IPS-18c (cell line): ENCODE data around the gene EFCAB10.
A peak's percentile ranks its signal among the peaks of the same experiment; 100 is the strongest.
"Not testable (repeated sequence)": the region's sequence is repeated elsewhere in the genome, so short reads cannot be mapped to it uniquely, and the experiment has no call there.

Source experiments
- H3K4me3 ChIP-seq: 2 replicates; pipeline ENCODE4 v1.7.0; 2013; ENCODE audit warnings: low read depth, mild to moderate bottlenecking, low read length, moderate library complexity; ENCODE audit not compliant: insufficient read depth
- H3K9me3 ChIP-seq: one replicate; pipeline ENCODE4 v1.6.1; 2013; ENCODE audit warnings: mild to moderate bottlenecking, low read length, moderate library complexity; ENCODE audit not compliant: control insufficient read depth, insufficient read depth

EFCAB10 gene

DNA sequence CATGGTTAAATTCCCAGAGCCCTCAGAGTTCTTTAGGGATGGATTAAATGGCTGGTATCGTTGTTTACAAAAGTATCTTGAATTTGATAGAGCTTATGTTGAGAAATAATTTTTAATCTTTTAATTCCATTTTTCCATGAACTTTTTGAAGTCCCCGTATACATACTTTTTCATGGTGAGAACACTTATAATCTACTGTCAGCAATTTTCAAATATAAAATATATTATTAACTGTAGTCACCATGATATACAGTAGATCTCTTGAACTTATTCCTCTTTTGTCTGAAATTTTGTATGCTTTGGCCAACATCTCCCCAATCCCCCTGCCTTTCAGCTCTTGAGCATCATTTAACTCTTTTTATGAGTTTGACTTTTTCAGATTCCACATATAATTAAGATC lies 9.4 kb downstream of the EFCAB10 start:
- H3K4me3 ChIP-seq, result no peak overlapping the region
- no peaks in the 10 kb centered on the region for H3K9me3 ChIP-seq

DNA sequence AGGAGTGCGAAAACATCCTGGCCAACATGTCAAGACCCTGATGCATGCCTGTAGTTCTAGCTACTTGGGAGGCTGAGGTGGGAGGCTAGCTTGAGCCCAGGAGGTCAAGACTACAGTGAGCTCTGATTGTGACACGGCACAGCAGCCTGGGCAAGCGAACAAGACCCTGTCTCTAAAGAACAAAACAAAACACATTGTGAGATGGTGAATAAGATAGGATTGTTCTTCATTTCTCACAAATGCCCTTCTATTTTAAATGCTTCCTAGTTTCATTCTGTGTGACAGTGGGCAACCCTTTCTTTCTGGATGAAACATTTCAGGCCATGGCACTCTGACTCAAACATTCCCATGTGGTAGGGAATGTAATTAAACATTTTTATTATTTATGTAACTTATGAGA lies 13.5 kb downstream of the EFCAB10 start:
- Histone ChIP-seq H3K4me3 (no peak overlapping the region), H3K9me3 (no peaks in the 10 kb centered on the region)

DNA sequence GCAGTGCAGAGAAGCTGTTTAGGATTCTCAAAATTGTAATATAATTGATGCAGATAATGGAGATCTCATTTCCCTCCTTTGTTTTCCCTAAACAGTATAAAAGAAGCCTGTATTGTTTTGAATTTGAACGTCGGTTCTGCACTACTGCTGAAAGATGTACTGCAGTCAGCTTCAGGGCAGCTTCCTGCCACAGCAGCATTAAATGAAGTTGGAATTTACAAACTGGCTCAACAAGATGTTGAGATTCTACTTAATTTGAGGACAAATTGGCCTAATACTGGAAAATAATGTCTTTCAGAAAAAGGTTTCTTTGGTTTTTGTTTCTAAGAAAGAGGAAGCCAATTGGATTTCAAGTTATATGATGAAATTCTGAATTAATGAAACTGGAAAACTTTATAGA lies 14.3 kb downstream of the EFCAB10 start:
- H3K4me3 ChIP-seq, result no peak overlapping the region
- H3K9me3 ChIP-seq, result no peaks in the 10 kb centered on the region

DNA sequence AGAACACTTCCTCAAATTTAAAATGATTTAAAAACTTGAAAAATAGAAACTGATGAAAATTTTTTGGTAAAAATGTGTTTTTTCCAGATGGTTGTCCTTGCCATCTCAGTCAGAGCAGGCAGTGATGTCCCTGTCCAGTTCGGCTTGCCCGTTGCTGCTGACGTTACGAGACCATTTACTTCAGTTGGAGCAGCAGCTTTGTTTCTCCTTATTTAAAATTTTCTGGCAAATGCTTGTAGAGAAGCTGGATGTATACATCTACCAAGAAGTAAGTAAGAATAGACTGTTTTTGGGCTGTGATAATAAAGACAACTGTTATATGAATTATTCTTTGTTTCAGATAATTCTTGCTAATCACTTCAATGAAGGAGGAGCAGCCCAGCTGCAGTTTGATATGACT lies 16.1 kb downstream of the EFCAB10 start:
- Histone ChIP-seq H3K4me3 (no peak overlapping the region), H3K9me3 (no peaks in the 10 kb centered on the region)

DNA sequence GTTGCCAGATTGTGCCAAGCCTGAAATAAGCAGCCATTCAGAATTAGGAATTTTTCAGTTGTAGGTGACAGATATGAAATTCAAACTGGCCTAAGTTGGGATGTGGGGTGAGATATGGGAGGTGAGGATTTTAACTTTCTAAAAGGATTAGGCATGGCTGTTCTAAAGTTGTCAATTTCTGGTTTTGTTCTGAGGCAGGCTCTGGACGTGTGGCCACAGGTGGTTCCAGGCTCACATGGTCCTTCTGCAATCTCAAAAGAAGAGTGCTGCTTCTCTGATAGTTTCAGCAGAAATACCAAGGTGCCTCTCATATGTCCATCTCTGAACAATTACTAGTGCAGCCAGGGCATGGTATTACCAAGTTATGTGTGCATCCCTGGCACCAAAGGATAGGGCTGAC lies 21.4 kb downstream of the EFCAB10 start:
- no peak overlapping the region for H3K4me3 ChIP-seq
- H3K9me3 ChIP-seq, result no peaks in the 10 kb centered on the region

DNA sequence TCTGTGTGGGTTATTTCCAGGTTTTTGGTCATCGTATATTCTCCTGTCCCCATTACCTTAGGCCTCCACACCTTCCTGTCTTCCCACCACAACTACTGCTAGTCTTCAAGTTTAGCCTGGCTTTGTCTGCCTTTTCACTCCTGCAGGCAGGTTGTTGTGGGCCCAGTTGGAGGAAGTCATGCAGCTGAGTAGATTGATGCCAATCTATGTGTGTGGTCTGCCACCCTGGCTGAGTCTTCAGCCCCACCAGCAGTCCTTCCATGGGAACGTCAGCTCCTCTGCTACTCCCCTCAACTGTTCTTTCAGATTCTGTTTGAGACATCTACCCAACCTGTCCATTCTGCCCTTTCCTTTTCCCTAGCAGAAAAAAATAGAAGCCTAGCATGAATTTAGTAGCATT lies 43.0 kb downstream of the EFCAB10 start:
- Histone ChIP-seq H3K9me3 (no peaks in the 10 kb centered on the region), H3K4me3 (no peak overlapping the region)

DNA sequence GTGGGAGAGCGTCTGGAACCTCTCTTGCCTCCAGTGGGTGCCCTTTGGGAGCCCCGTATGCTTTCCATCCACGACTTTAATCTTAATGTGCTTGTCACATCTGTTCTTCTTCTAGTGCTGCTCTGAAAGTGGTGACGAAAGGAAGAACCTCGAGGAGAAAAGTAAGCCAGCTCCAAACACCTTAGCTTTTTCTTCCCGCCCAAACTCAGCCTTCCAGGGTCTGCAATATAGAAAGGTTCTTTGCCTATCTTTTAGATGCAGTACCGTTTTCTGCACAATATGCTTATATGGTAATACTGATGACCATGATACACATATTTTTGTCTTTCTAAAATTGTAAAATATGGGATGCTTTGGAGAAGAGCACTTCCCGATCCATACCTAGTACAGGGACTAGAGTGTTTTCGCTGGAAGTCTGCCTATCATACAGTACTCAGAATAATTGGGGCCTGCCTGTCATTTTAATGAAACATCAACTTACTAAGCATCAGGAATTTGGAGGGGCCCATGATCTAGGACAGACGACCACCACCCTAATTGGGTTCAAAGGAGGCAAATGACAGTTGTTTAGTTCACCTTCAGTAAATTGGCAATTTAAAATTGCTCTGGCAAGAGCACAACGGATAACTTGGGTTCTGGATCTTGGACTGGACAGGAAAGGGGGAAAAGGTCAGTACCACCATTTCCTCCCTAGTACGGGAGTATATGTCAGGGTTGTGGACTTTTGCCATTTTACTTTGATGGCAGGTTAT lies 48.4 kb downstream of the EFCAB10 start:
- Histone ChIP-seq H3K9me3 (no peaks in the 10 kb centered on the region), H3K4me3 (peak overlapping the region; percentile 94)

DNA sequence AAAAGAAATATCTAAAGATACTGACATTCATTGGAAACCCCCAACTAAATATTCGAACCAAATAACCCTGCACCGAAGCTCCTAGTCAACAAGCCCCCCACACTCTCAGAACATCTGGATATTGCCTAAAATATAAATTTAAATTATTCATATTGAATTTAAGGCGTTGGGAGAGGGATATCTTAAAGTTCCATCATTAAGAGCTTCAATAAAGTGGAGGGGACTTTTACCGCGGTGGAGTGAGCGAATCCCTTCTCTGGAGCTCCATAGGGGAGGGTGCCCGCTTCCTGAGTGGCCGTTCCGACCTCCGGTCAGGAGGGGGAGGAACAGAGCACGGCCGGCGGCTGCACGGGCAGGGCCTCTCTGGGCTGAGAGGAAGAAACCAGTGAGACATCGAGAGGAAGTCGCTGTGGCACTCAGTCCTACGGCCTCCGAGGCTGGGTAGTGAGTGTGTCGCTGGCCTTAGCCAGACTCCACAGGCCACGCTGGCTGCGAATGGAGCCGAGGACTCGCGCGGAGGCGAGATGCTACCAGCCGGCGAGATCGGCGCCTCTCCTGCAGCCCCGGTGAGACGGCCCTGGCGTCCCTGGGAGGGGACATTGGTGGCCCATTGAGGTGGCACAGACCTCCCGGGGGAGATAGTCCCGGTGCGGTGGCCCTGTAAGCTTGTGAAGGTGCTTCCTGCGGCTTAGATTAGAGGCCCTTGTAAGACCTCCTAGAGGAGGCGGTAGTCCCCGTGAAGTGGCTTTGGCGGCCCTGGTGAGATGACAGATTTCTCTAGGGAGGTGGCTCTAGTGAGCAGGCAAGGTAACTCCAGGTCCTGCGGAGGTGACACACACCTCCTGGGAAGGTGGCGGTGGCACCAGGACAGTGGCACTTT lies 49.3 kb downstream of the EFCAB10 start, which contains the start of gene RINT1:
RINT1 (plus strand) TSS at position 410 of the 880 bp plus-strand sequence; CDS start at position 525, 115 bp downstream.
- H3K9me3 ChIP-seq, result no peaks in the 10 kb centered on the region
- H3K4me3 ChIP-seq, result peak within 1 kb of the TSS; percentile 94

DNA sequence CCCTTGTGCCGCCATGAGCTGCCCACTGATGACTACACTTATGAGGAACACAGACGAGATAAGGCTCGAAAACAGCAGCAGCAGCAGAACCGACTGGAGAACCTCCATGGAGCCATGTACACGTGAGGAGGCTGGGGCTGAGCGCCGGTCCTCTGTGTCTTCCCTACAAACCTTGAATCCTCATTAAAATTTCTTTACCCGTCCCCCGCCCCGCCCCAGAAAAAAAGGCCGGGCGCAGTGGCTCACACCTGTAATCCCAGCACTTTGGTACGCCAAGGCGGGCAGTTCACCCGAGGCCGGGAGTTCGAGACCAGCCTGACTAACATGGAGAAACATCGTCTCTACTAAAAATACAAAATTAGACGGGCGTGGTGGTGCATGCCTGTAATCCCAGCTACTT lies 50.7 kb downstream of the EFCAB10 start:
- no peak overlapping the region for H3K4me3 ChIP-seq
- no peaks in the 10 kb centered on the region for H3K9me3 ChIP-seq

DNA sequence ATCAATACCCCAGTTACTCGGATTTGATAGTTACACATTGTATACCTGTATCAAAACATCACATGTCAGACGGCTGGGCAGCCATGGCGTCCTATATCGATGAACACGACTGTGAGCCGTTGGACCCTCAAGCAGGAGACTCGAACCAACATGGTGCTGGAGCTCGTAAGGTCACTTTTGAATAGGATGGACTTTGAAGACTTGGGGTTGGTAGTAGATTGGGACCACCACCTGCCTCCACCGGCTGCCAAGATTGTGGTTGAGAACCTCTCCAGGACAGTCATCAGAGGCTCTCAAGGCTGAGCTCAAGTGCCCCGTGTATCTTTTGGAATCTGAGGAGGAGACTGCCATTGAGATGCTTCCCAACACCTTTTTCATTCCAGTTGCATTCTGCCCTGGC lies 51.2 kb downstream of the EFCAB10 start:
- no peaks in the 10 kb centered on the region for H3K9me3 ChIP-seq
- H3K4me3 ChIP-seq, result no peak overlapping the region

DNA sequence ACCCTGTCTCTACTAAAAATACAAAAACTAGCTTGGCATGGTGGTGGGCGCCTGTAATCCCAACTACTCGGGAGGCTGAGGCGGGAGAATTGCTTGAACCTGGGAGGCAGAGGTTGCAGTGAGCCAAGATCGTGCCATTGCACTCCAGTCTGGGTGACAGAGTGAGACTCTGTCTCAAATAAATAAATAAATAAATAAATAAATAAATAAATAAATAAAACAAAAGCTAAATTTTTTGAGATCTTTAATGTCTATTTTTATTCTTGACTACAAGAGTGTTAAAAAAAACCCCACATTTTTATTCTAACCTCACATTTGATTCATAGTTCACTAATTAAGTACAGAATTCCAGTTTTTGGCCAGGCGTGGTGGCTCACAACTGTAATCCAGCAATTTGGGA lies 53.6 kb downstream of the EFCAB10 start:
- not testable (repeated sequence) for H3K4me3 ChIP-seq, H3K9me3 ChIP-seq

DNA sequence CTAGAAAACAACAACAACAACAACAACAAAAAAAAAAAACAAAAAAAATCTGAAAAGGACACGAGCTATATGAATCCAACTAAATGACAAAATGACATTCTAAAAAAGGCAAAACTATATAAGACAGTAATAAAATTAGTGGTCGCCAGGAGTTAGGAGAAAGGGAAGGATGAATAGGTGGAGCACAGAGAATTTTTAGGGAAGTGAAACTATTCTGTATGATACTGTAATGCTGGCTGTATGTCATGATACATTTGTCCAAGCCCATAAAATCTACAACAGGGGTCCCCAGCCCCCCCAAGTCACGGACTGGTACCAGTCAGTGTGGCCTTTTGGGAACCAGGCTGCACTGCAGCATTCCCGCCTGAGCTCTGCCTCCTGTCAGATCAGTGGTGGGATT lies 56.5 kb downstream of the EFCAB10 start:
- H3K4me3 ChIP-seq, result no peak overlapping the region
- H3K9me3 ChIP-seq, result no peaks in the 10 kb centered on the region

DNA sequence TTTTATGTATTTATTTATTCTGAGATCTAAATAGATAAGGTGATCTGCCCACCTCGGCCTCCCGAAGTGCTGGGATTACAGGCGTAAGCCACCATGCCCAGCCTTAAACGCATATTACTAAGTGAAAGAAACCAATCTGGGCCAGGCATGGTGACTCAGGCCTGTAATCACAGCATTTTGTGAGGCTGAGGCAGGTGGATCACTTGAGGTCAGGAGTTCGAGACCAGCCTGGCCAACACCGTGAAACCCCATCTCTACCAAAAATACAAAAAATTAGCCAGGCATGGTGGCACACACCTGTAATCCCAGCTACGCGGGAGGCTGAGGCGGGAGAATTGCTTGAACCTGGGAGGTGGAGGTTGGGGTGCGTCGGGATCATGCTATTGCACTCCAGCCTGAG lies 56.9 kb downstream of the EFCAB10 start:
- not testable (repeated sequence) for H3K4me3 ChIP-seq, H3K9me3 ChIP-seq

DNA sequence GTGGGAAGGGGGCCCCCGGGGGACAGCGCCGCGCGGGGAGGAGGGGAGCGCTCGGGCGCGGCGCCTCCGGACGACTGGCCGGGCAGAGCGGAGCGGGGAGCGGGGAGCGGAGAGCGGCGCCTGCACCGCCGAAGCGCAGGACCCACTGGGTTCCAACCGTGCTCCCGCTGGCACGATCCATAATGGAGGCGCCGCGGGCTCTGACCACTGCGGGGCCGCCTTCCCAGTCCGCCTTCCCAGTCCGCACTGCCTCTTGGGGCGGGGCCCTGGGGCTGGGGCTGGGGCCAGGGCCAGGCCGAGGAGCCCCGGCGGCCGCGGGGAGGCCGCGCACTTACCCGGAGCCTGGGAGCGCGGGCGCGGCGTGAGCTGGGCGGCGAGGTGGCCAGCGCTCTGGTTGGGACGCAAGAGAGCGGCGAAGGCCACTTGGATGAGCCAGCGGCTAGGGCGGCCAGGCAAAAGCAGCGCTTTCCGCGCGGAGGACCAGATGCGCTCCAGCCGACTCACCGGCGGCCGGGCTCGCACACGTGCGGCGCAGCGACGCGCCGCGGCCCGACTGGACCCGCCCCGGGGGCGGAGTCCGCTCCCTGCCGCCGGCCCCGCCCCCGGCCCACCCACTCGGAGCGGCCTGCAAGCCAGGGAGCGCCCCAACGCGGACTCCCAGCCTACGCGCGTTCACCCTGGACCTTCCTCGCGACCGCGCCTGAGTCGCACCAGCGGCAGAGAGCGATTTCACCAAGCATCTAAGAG lies 59.4 kb downstream of the EFCAB10 start, which contains the start of gene PUS7:
PUS7 (minus strand) TSS at position 555 of the 747 bp plus-strand sequence. CDS start 13,759 bp downstream, outside the sequence.
- Histone ChIP-seq H3K9me3 (no peaks in the 10 kb centered on the region), H3K4me3 (peak within 1 kb of the TSS; percentile 94)

DNA sequence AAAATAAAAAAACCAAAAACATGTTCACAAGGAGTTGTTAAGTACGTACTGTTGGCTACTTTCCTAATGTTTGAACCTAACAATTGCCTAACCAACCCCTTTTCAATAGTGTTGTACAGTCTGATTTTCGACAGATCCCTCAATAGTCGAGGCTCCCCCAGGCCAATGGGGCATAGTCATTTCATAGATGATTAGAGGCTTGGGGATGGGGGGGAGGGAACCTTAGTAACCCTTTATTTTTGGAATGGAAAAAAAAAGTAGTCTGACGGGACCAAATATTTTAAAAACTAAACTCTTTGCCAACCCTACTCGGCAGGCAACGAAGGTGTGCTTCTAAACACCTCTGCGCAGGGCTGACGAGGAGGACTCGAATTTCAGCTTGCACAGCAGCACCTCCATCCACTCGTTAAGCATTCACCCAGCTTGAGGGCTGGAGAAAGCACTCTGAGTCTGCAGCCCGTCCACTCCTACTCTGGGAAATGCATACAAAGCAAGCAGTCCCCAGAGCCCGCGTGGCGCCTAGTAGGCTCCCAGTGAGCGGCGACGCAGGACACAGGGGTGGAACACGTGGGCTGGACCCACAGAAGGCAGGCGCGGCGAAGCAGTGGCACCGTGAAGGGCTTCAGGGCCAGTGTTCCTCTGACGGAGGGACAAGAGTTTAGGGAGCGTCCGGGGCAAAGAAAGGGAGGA lies 60.1 kb downstream of the EFCAB10 start:
- peak overlapping the region; percentile 94 for H3K4me3 ChIP-seq
- H3K9me3 ChIP-seq, result no peaks in the 10 kb centered on the region

DNA sequence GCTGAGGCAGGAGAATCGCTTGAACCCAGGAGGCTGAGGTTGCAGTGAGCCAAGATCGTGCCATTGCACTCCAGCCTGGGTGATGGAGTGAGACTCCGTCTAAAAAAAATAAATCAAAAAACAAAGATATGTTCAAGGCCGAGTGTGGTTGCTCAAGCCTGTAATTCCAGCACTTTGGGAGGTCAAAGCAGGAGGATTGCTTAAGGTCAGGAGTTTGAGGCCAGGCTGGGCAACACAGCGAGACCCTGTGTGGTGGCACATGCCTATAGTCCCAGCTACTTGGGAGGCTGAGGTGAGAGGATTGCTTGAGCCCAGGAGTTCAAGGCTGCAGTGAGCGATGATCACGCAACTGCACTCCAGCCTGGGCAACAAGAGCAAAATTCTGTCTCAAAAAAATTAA lies 60.7 kb downstream of the EFCAB10 start:
- H3K9me3 ChIP-seq, result not testable (repeated sequence)
- peak overlapping the region; percentile 94; the same call in 1 of the 2 replicates for H3K4me3 ChIP-seq

DNA sequence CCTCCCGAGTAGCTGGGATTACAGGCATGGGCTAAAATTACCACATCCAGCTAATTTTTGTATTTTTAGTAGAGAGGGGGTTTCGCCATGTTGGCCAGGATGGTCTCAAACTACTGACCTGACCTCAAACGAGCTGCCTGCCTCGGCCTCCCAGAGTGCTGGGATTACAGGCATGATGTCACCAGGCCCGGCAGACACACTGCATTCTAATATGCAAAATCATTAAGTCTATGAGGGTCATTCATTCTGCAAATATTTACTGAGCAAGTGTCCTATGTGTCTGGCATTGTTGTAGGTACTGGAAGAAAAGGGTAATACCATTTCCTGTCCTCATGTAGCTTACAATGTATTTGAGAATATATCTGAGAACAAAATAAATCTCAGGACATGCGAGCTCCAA lies 61.9 kb downstream of the EFCAB10 start:
- H3K4me3 ChIP-seq, result no peak overlapping the region
- no peaks in the 10 kb centered on the region for H3K9me3 ChIP-seq
